ENCODE data around the gene WDR35.
"Not testable (repeated sequence)": the region's sequence is repeated elsewhere in the genome, so short reads cannot be mapped to it uniquely, and the experiment has no call there.

The WDR35 gene

GRCh38 chr2:19937004-19937403 is 52.9 kb downstream of the WDR35 start:
- DNase-seq = no peak

GRCh38 chr2:19936203-19936602 is 53.7 kb downstream of the WDR35 start:
- no peak for DNase-seq

GRCh38 chr2:19933351-19933981 is 56.4 kb downstream of the WDR35 start:
- no peak for DNase-seq

GRCh38 chr2:19932928-19933327 is 57.0 kb downstream of the WDR35 start:
- no peak for DNase-seq

GRCh38 chr2:19929226-19929625 is 60.7 kb downstream of the WDR35 start:
- DNase-seq = no peak

GRCh38 chr2:19927816-19928215 is 62.1 kb downstream of the WDR35 start:
- DNase-seq = not testable (repeated sequence)

GRCh38 chr2:19924526-19924925 is 65.4 kb downstream of the WDR35 start:
- DNase-seq = not testable (repeated sequence)

GRCh38 chr2:19922188-19922587 is 67.7 kb downstream of the WDR35 start:
- DNase-seq = not testable (repeated sequence)

GRCh38 chr2:19916385-19916950 is 73.4 kb downstream of the WDR35 start:
- no peak for DNase-seq

- no peak for DNase-seq
These were observed 75.5 kb downstream of the WDR35 start for GRCh38 chr2:19914266-19914975.

- DNase-seq = no peak
These were observed 77.9 kb downstream of the WDR35 start for GRCh38 chr2:19911808-19912509.

- DNase-seq = no peak
These were observed 87.6 kb downstream of the WDR35 start for GRCh38 chr2:19902216-19902740.

GRCh38 chr2:19901442-19902215 is 88.3 kb downstream of the WDR35 start, which contains the start of gene TTC32:
TSS of gene TTC32 (minus strand) at chr2:19901983. CDS start at chr2:19901854, 129 bp downstream.
- peak; percentile 96 for DNase-seq

- DNase-seq = no peak
These were observed 88.9 kb downstream of the WDR35 start for GRCh38 chr2:19900931-19901441.

- DNase-seq = no peak
These were observed 89.6 kb downstream of the WDR35 start for GRCh38 chr2:19899985-19900930.

- DNase-seq = no peak
These were observed 91.1 kb downstream of the WDR35 start for GRCh38 chr2:19898592-19899329.

GRCh38 chr2:19897623-19898245 is 92.2 kb downstream of the WDR35 start:
- DNase-seq = no peak

GRCh38 chr2:19895535-19895934 is 94.4 kb downstream of the WDR35 start:
- no peak for DNase-seq

- DNase-seq = no peak
These were observed 95.6 kb downstream of the WDR35 start for GRCh38 chr2:19894134-19894792.

Measured in femur (tissue), 1 donor.